Endothelial cell (in vitro differentiated cells): ENCODE data around the gene BEST3. TPM values are rescaled to one million over a fixed set of nuclear protein-coding genes. Genes with fewer than 3 reads are reported as not detected.
A peak's percentile ranks its signal among the peaks of the same experiment; 100 is the strongest.

Experiments
- DNase-seq: peaks from one replicate; pipeline ENCODE4 v3.0.0; 2021; ENCODE audit warnings: low spot score
- H3K27ac Mint-ChIP-seq: one replicate; pipeline ENCODE4 v1.8.0; 2021; ENCODE audit warnings: mixed read lengths, inconsistent platforms; ENCODE audit not compliant: unreplicated experiment
- H3K27me3 Mint-ChIP-seq: one replicate; pipeline ENCODE4 v1.8.0; 2021; ENCODE audit warnings: mild to moderate bottlenecking, moderate library complexity, mixed read lengths, inconsistent platforms; ENCODE audit not compliant: unreplicated experiment
- H3K36me3 Mint-ChIP-seq: one replicate; pipeline ENCODE4 v1.8.0; 2021; ENCODE audit warnings: mild to moderate bottlenecking, low read depth, mixed read lengths, inconsistent platforms; ENCODE audit not compliant: unreplicated experiment
- H3K4me1 Mint-ChIP-seq: one replicate; pipeline ENCODE4 v1.8.0; 2021; ENCODE audit warnings: mild to moderate bottlenecking, mixed read lengths, inconsistent platforms; ENCODE audit not compliant: unreplicated experiment
- H3K4me3 Mint-ChIP-seq: one replicate; pipeline ENCODE4 v1.8.0; 2021; ENCODE audit warnings: mild to moderate bottlenecking, mixed read lengths, inconsistent platforms; ENCODE audit not compliant: unreplicated experiment
- H3K9me3 Mint-ChIP-seq: one replicate; pipeline ENCODE4 v1.8.0; 2021; ENCODE audit warnings: mixed read lengths, inconsistent platforms; ENCODE audit not compliant: unreplicated experiment
- total RNA-seq: library from RNA; stranded (reverse); fragmentation: NEBNext Ultra II Directional; extraction: Animal tissue kit (Norgen Biotek cat#: 25700); gene quantifications from one replicate; pipeline ENCODE4 v1.2.1, GENCODE V29; 2021; ENCODE audit not compliant: unreplicated experiment
- TF ChIP-seq, protein P1 (sequence below): fragments of 200-600 bp; sonication (generic); IDR thresholded peaks from one replicate; pipeline ENCODE4 v1.5.0; 2021; ENCODE audit warnings: antibody characterized with exemption; ENCODE audit not compliant: unreplicated experiment

Gene BEST3
- total RNA-seq, 1 donor from 2014 or later = not detected

- TF ChIP-seq, protein P1, sequence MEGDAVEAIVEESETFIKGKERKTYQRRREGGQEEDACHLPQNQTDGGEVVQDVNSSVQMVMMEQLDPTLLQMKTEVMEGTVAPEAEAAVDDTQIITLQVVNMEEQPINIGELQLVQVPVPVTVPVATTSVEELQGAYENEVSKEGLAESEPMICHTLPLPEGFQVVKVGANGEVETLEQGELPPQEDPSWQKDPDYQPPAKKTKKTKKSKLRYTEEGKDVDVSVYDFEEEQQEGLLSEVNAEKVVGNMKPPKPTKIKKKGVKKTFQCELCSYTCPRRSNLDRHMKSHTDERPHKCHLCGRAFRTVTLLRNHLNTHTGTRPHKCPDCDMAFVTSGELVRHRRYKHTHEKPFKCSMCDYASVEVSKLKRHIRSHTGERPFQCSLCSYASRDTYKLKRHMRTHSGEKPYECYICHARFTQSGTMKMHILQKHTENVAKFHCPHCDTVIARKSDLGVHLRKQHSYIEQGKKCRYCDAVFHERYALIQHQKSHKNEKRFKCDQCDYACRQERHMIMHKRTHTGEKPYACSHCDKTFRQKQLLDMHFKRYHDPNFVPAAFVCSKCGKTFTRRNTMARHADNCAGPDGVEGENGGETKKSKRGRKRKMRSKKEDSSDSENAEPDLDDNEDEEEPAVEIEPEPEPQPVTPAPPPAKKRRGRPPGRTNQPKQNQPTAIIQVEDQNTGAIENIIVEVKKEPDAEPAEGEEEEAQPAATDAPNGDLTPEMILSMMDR = no peak
- H3K27ac Mint-ChIP-seq = no peak overlapping the region
- no peaks in the 10 kb centered on the region for H3K36me3 Mint-ChIP-seq
- no peaks in the 10 kb centered on the region for H3K9me3 Mint-ChIP-seq
- H3K4me3 Mint-ChIP-seq = no peak overlapping the region
- peaks cover 7% of the 10 kb centered on the region for H3K4me1 Mint-ChIP-seq
- DNase-seq = no peak
- H3K27me3 Mint-ChIP-seq = peaks cover 2% of the 10 kb centered on the region
These were observed 2.7 kb upstream of the BEST3 start for GRCh38 chr12:69701826-69702225.

- Mint-ChIP-seq H3K4me1 (peaks cover 7% of the 10 kb centered on the region), H3K4me3 (no peak overlapping the region), H3K27me3 (no peaks in the 10 kb centered on the region), H3K36me3 (no peaks in the 10 kb centered on the region), H3K27ac (no peak overlapping the region), H3K9me3 (no peaks in the 10 kb centered on the region)
- TF ChIP-seq, protein P1 = no peak
- DNase-seq = no peak
These were observed 1.0 kb downstream of the BEST3 start for GRCh38 chr12:69698054-69698453.

GRCh38 chr12:69694123-69694522, 5.0 kb downstream of the BEST3 start:
- Mint-ChIP-seq H3K9me3 (no peaks in the 10 kb centered on the region), H3K36me3 (no peaks in the 10 kb centered on the region), H3K4me3 (no peak overlapping the region), H3K27ac (no peak overlapping the region), H3K4me1 (peaks cover 6% of the 10 kb centered on the region), H3K27me3 (no peaks in the 10 kb centered on the region)
- DNase-seq = no peak
- TF ChIP-seq, protein P1 = no peak

- H3K27ac Mint-ChIP-seq = no peak overlapping the region
- no peak for DNase-seq
- peaks cover 8% of the 10 kb centered on the region for H3K4me1 Mint-ChIP-seq
- H3K4me3 Mint-ChIP-seq = no peak overlapping the region
- H3K9me3 Mint-ChIP-seq = no peaks in the 10 kb centered on the region
- no peaks in the 10 kb centered on the region for H3K27me3 Mint-ChIP-seq
- TF ChIP-seq, protein P1 = no peak
- H3K36me3 Mint-ChIP-seq = no peaks in the 10 kb centered on the region
These were observed 9.5 kb downstream of the BEST3 start for GRCh38 chr12:69689638-69690037.

DNA sequence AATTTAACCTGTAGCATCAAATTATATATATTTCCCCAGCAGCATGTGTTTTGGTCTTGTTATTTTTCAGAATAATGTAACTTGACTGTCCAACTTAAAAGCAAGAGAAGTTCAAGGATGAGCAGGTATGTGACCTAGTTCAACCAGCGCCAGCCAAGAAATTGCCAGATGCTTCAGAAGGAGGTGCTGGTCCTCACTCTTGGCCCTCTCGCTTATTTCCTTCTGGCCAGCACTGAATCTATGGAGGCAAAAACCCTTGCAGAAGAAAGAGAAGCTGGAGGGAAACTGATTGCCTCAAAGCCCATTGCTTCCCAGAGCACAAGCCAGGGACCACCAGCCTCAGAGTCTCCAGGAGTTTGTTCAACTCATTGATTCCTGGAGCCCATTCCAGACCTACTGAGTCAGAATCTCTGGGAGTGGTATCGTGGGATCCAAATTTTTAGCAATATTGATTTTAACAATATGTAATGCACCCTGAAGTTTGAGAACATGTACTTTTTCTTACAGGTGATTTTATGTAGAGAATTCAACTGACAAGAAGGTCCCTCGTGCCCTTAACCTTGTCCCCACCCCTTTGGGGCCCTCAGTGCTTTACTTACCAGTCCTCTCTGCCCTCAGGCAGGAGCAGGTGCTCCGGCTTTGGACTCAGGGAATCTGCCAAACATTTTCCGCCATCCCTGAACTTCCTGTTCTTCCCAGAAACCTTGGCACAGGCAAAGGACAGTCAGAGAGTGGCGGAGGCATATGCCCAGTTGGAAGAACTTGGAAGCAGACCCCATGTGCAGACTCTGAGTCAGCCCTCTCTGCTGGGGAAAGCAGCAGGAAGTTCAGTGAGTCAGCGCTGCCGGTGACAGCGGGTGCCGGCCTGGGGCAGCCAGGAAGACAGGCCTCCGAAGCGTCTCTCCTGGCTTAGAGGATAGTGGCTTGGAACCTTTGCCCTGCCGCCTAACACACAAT, 10.4 kb downstream of the BEST3 start:
- TF ChIP-seq, protein P1 = no peak
- peak; percentile 51 for DNase-seq

More for the DNA sequence above, 10.4 kb downstream of the BEST3 start:
- Mint-ChIP-seq H3K27ac (no peak overlapping the region), H3K9me3 (no peaks in the 10 kb centered on the region), H3K36me3 (no peaks in the 10 kb centered on the region), H3K27me3 (no peaks in the 10 kb centered on the region), H3K4me3 (no peak overlapping the region), H3K4me1 (peaks cover 8% of the 10 kb centered on the region)
